Measurements from ENCODE around the gene COMTD1. TPM values are rescaled to one million over a fixed set of nuclear protein-coding genes. Genes with fewer than 3 reads are reported as not detected.

COMTD1 gene
- total and polyA plus RNA-seq, 2 of the 8 experiments (the other 6 are each of a cell fraction or from before 2014, with no cell fraction given) = 31.9 to 42.4 TPM

GRCh38 chr10:75212343-75212742 lies 23.4 kb downstream of the COMTD1 start (continued):
- no peak for TF ChIP-seq GTF2F1 (IDR thresholded peaks at IDR 0.05; ENCODE audit: borderline replicate concordance, low read depth, low read length)
- no peak for TF ChIP-seq TEAD4 (IDR thresholded peaks at IDR 0.05; ENCODE audit: low read depth, low read length)
- TF ChIP-seq CTBP2 (IDR thresholded peaks at IDR 0.05; ENCODE audit: borderline replicate concordance, insufficient read depth, insufficient read length, low read length) = no peak
- TF ChIP-seq CBX8 (IDR thresholded peaks at IDR 0.05; ENCODE audit: borderline replicate concordance, low read depth, low read length) = no peak
- TF ChIP-seq BRCA1 (IDR thresholded peaks at IDR 0.05; ENCODE audit: low read depth, low read length) = no peak
